H1 (cell line): ENCODE data around the gene C4orf33.

Experiments used
- CTCF ChIP-seq, 3 experiments: IDR thresholded peaks; 1 replicate in 2 of 3; 2 replicates in 1 of 3; pipeline versions ENCODE4 v1.5.1 to v1.6.1; 2011; ENCODE audit warnings: low read length in 3 of 3, mild to moderate bottlenecking in 3 of 3, inconsistent platforms in 2 of 3, low read depth in 1 of 3, moderate library complexity in 1 of 3; ENCODE audit not compliant: insufficient read depth in 1 of 3; ENCODE audit errors: control extremely low read depth in 1 of 3
- GTF2F1 ChIP-seq: IDR thresholded peaks from 2 replicates; pipeline ENCODE4 v1.6.1; 2012; ENCODE audit warnings: low read depth, low read length, improper control_type of control experiment, borderline replicate concordance
- POLR2AphosphoS5 ChIP-seq: IDR thresholded peaks from 2 replicates; pipeline ENCODE4 v1.6.1; 2011; ENCODE audit warnings: low read depth, low read length
- TAF1 ChIP-seq: IDR thresholded peaks from 2 replicates; pipeline ENCODE4 v1.6.1; 2011; ENCODE audit warnings: mild to moderate bottlenecking, low read depth, low read length

- TF ChIP-seq POLR2AphosphoS5, result peak; percentile 88
- TF ChIP-seq CTCF (IDR thresholded peaks at IDR 0.05; ENCODE audit: control extremely low read depth in 1 of 3, insufficient read depth in 1 of 3, low read depth in 1 of 3, low read length in 3 of 3), result no peak
- peak; percentile 86 for TF ChIP-seq TAF1
- TF ChIP-seq GTF2F1, result 0 out of 2 replicates have a peak, but pooled peaks have one; percentile 16
Observed at GRCh38 chr4:129093191-129093920, 2.6 kb upstream of the C4orf33 start, which contains the start of gene SCLT1.
